Anterior cingulate cortex (tissue), 58 donors: ENCODE measurements around the gene ASIC2.

Experiments
- DNase-seq, 58 donors: peaks; one replicate each; lab custom pipeline; 2025; lab: John Stamatoyannopoulos, UW

The ASIC2 gene

GRCh38 chr17:33121756-33122155 lies 171.3 kb downstream of the ASIC2 start:
- DNase-seq, result no peak

GRCh38 chr17:33121272-33121671 lies 171.8 kb downstream of the ASIC2 start:
- DNase-seq, result no peak

- peak in 26 of 58 donors; percentile 4 to 63 (median 20) for DNase-seq
Observed at GRCh38 chr17:33120103-33120502, 173.0 kb downstream of the ASIC2 start.

- no peak for DNase-seq
Observed at GRCh38 chr17:33118391-33119075, 174.6 kb downstream of the ASIC2 start.

- peak in 4 of 58 donors; percentile 3 to 35 (median 14) for DNase-seq
Observed at GRCh38 chr17:33116021-33116551, 177.0 kb downstream of the ASIC2 start.

GRCh38 chr17:33115366-33115765 lies 177.7 kb downstream of the ASIC2 start:
- no peak for DNase-seq

- no peak for DNase-seq
Observed at GRCh38 chr17:33113991-33114370, 179.1 kb downstream of the ASIC2 start.

GRCh38 chr17:33113276-33113990 lies 179.7 kb downstream of the ASIC2 start:
- DNase-seq, result peak in 1 of 58 donors; percentile 7

GRCh38 chr17:33112763-33113162 lies 180.3 kb downstream of the ASIC2 start:
- no peak for DNase-seq

- DNase-seq, result no peak
Observed at GRCh38 chr17:33109336-33110072, 183.6 kb downstream of the ASIC2 start.

GRCh38 chr17:33106525-33107165 lies 186.4 kb downstream of the ASIC2 start:
- DNase-seq, result no peak

GRCh38 chr17:33105911-33106310 lies 187.2 kb downstream of the ASIC2 start:
- DNase-seq, result no peak

- DNase-seq, result no peak
Observed at GRCh38 chr17:33099906-33100305, 193.2 kb downstream of the ASIC2 start.

- no peak for DNase-seq
Observed at GRCh38 chr17:33099252-33099651, 193.8 kb downstream of the ASIC2 start.

- no peak for DNase-seq
Observed at GRCh38 chr17:33097411-33097810, 195.7 kb downstream of the ASIC2 start.

- no peak for DNase-seq
Observed at GRCh38 chr17:33096161-33096560, 196.9 kb downstream of the ASIC2 start.

- DNase-seq, result peak in 27 of 58 donors; percentile 2 to 58 (median 24)
Observed at GRCh38 chr17:33091271-33091670, 201.8 kb downstream of the ASIC2 start.

GRCh38 chr17:33090806-33091205 lies 202.3 kb downstream of the ASIC2 start:
- DNase-seq, result peak in 1 of 58 donors; percentile 26

GRCh38 chr17:33086878-33087277 lies 206.2 kb downstream of the ASIC2 start:
- no peak for DNase-seq

GRCh38 chr17:33086041-33086440 lies 207.1 kb downstream of the ASIC2 start:
- DNase-seq, result no peak

- DNase-seq, result no peak
Observed at GRCh38 chr17:33085256-33085655, 207.8 kb downstream of the ASIC2 start.
